Calu3 (cell line): ENCODE data around the gene IP6K3. TPM values are rescaled to one million over a fixed set of nuclear protein-coding genes. Genes with fewer than 3 reads are reported as not detected.

Experiments
- BruUV-seq: library from RNA; stranded (reverse); fragments of 400-500 nt; replicated peaks from 2 replicates; lab custom pipeline; 2021; lab: Mats Ljungman, UMichigan
- CTCF ChIA-PET: fragments of 300-600 bp; sonication (Branson Sonifier 250); formaldehyde crosslinking; loops from one replicate; lab custom pipeline; 2022; ENCODE audit warnings: antibody characterized with exemption; lab: Charles Lee
- DNase-seq: peaks from one replicate; pipeline ENCODE4 v3.0.0; 2022
- H3K27ac Mint-ChIP-seq: one replicate; pipeline ENCODE4 v1.8.0; 2022; ENCODE audit warnings: mixed read lengths; ENCODE audit not compliant: unreplicated experiment
- H3K27me3 Mint-ChIP-seq: one replicate; pipeline ENCODE4 v1.8.0; 2022; ENCODE audit warnings: mixed read lengths; ENCODE audit not compliant: unreplicated experiment
- H3K36me3 Mint-ChIP-seq: one replicate; pipeline ENCODE4 v1.8.0; 2022; ENCODE audit warnings: mild to moderate bottlenecking, moderate library complexity, mixed read lengths; ENCODE audit not compliant: insufficient read depth, unreplicated experiment
- H3K4me1 Mint-ChIP-seq: one replicate; pipeline ENCODE4 v1.8.0; 2022; ENCODE audit warnings: mild to moderate bottlenecking, low read depth, mixed read lengths; ENCODE audit not compliant: unreplicated experiment
- H3K4me3 Mint-ChIP-seq: one replicate; pipeline ENCODE4 v1.8.0; 2022; ENCODE audit warnings: mild to moderate bottlenecking, low read depth, moderate library complexity, mixed read lengths; ENCODE audit not compliant: unreplicated experiment
- H3K9me3 Mint-ChIP-seq: one replicate; pipeline ENCODE4 v1.8.0; 2022; ENCODE audit warnings: low read depth, mixed read lengths; ENCODE audit not compliant: unreplicated experiment
- intact Hi-C: fragments of 100-400 bp; cut with micrococcal nuclease; formaldehyde crosslinking; loops from one replicate; pipeline ENCODE4 v1.10.0; 2022; ENCODE audit not compliant: unreplicated experiment
- total RNA-seq: library from RNA; stranded (reverse); gene quantifications from 2 replicates; pipeline ENCODE4 v1.2.3, GENCODE V29; 2022
- TF ChIP-seq, protein P1 (sequence below): fragments of 200-600 bp; IDR thresholded peaks from one replicate; pipeline ENCODE4 v1.8.0; 2022; ENCODE audit warnings: antibody characterized with exemption; ENCODE audit not compliant: unreplicated experiment

Gene IP6K3
- total RNA-seq, 1 experiment from 2014 or later: not detected

DNA sequence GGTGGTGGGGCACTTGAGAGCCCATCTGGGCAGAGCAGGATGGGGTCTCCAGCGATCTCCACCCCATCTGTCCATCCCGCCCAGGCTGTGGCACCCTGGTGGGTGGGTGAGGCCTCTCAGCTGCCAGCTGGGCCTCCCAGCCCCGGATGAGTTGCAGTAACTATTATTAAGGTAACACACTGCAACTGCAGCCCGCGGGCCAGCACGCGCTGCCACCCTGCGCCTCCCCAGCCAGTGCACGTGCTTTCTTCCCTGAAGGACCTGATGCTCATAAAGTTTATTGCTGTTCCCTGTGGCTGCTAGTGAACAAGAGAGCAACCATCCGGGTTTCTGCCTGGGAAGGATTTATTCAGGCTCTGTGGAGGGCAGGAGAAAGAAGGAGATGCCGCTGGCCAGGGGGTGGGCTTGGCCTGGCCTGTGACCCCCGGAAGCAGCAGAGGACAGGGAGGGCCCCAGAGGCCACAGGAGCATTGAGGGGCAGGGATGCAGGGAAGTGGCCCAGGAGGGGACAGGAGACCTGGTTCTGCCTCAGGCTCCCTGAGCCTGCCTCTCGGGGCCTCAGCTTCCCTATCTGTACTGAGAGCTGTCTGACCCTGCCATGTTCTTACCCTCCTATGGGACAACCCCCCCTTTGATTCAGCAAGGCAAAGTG lies 1.7 kb downstream of the IP6K3 start:
- peaks cover 32% of the 10 kb centered on the region for H3K27me3 Mint-ChIP-seq
- intact Hi-C loops: loop anchor here (1.0 to 2.0 kb wide), 2 partner anchors 14 to 29 kb away; no protein-coding TSS in a partner anchor
- DNase-seq: no peak
- H3K4me3 Mint-ChIP-seq: no peak overlapping the region
- BruUV-seq: no TSS peak
- no peaks in the 10 kb centered on the region for H3K9me3 Mint-ChIP-seq
- H3K27ac Mint-ChIP-seq: no peak overlapping the region
- H3K36me3 Mint-ChIP-seq: no peaks in the 10 kb centered on the region
- CTCF ChIA-PET: interaction anchor here (0.6 to 2.9 kb wide), 10 partner anchors 10 to 347 kb away, joined by 3 to 29 read pairs (median 5); partner anchors contain the start of gene UQCC2
- TF ChIP-seq, protein P1, sequence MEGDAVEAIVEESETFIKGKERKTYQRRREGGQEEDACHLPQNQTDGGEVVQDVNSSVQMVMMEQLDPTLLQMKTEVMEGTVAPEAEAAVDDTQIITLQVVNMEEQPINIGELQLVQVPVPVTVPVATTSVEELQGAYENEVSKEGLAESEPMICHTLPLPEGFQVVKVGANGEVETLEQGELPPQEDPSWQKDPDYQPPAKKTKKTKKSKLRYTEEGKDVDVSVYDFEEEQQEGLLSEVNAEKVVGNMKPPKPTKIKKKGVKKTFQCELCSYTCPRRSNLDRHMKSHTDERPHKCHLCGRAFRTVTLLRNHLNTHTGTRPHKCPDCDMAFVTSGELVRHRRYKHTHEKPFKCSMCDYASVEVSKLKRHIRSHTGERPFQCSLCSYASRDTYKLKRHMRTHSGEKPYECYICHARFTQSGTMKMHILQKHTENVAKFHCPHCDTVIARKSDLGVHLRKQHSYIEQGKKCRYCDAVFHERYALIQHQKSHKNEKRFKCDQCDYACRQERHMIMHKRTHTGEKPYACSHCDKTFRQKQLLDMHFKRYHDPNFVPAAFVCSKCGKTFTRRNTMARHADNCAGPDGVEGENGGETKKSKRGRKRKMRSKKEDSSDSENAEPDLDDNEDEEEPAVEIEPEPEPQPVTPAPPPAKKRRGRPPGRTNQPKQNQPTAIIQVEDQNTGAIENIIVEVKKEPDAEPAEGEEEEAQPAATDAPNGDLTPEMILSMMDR: no peak
- peaks cover 36% of the 10 kb centered on the region for H3K4me1 Mint-ChIP-seq

DNA sequence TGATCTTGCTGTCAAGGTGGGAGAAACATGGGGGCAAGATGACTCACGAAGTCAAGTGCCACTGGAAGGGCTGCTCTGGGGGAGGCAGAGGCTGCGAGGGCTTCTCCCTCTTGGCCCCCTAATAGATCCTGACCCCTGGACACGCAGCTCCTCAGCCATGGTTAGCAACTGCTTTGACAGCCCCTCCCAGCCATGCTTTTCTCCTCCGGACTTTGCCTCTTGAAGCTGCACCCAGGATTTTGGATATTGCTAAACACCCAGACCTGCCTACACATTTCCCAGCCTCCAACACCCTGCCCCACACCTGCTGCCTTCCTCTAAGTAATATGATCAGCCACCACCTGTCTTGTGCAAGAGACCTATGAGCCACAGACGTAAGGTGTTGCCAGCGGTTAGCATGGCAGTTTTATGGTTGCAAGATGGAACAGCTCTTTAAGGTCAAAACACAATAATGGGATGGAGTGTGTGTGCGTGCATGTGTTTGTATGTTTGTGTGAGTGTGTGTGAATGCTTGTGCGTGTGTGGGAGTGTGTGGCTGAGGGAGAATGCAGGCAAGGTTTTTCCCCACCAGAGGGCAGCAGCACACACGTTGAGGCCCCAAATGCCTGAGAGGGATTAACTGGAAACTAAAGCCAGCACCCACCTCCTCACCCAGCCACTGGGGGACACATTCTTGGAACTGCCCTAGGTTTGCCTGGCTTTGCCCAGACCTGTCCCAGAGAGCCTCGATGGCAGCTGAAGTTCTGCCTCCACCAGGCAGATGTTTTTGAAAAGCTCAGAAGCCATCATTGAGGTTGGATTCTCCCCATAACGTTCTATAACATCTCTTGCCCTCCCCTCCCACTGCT lies 2.5 kb downstream of the IP6K3 start:
- intact Hi-C loops: loop anchor here (1.0 to 2.0 kb wide), 2 partner anchors 15 to 28 kb away; no protein-coding TSS in a partner anchor
- H3K27ac Mint-ChIP-seq: peak overlapping the region; percentile 15
- DNase-seq: peak; percentile 89
- peaks cover 24% of the 10 kb centered on the region for H3K27me3 Mint-ChIP-seq
- CTCF ChIA-PET: interaction anchor here (0.6 to 2.9 kb wide), 14 partner anchors 9 to 348 kb away, joined by 3 to 29 read pairs (median 4); partner anchors contain the start of genes BAK1 and UQCC2
- TF ChIP-seq, protein P1: peak; percentile 99
- no peaks in the 10 kb centered on the region for H3K9me3 Mint-ChIP-seq
- peaks cover 39% of the 10 kb centered on the region for H3K4me1 Mint-ChIP-seq
- H3K4me3 Mint-ChIP-seq: peak overlapping the region; percentile 35
- no peaks in the 10 kb centered on the region for H3K36me3 Mint-ChIP-seq
- no TSS peak for BruUV-seq

DNA sequence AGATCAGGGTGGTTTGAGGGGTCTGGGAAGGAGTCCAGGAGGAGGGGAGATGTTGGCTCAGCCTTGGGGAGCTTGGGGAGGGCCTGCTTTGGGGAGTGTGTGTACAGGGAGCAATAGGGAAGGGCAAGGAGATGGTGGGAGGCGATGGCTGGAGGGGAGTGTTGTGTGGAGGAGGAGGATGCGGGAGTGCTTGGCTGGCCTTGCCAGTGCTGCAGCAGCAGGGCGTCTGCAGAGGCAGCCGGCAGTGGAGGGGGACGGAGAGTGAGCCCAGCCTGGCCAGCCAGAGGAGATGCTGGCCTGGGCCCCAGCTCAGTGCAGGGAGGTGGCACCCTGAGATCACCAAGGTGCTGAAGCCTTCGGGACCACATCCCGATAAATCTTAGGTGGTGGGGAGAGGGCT lies 3.9 kb downstream of the IP6K3 start:
- Mint-ChIP-seq H3K27ac (no peak overlapping the region), H3K4me3 (no peak overlapping the region), H3K4me1 (peaks cover 39% of the 10 kb centered on the region), H3K27me3 (peaks cover 12% of the 10 kb centered on the region), H3K9me3 (no peaks in the 10 kb centered on the region), H3K36me3 (no peaks in the 10 kb centered on the region)
- DNase-seq: no peak
- no TSS peak for BruUV-seq
- TF ChIP-seq, protein P1: no peak
- intact Hi-C loops: no loop called here
- CTCF ChIA-PET: interaction anchor here (1.1 to 2.9 kb wide), 6 partner anchors 11 to 46 kb away, joined by 3 to 29 read pairs (median 14); partner anchors contain the start of gene UQCC2

DNA sequence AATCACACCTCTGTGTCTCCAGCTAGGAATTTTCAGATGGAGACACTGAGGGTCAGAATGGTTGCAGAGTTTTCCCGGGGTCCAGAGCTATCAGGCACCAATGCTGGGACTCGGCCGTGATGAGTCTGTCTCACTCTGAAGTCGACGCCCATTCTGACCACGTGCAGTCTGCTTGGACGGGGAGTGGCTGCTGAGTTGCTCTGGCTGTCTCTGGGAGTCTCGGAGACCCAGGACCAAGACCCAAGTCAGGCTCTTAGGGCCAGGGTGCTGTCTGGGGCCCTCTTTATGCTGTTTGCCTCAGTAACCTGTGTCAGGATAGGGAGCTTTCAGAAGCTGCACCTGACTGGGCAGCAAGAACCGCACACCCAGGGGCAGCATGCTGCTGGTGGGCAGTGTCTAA lies 4.6 kb downstream of the IP6K3 start:
- no peak overlapping the region for H3K4me3 Mint-ChIP-seq
- H3K27me3 Mint-ChIP-seq: peaks cover 5% of the 10 kb centered on the region
- H3K27ac Mint-ChIP-seq: no peak overlapping the region
- CTCF ChIA-PET: interaction anchor here (0.7 to 2.9 kb wide), 3 partner anchors 20 to 45 kb away, joined by 3 to 12 read pairs (median 3); no protein-coding TSS in a partner anchor
- peaks cover 39% of the 10 kb centered on the region for H3K4me1 Mint-ChIP-seq
- intact Hi-C loops: no loop called here
- TF ChIP-seq, protein P1: no peak
- no peaks in the 10 kb centered on the region for H3K9me3 Mint-ChIP-seq
- no peak for DNase-seq
- no TSS peak for BruUV-seq
- H3K36me3 Mint-ChIP-seq: no peaks in the 10 kb centered on the region
